GM20000 (cell line): ENCODE measurements around the gene GNL3.

Experiments
- DNase-seq: peaks from one replicate; pipeline ENCODE4 v3.0.0; 2012; ENCODE audit warnings: low spot score
- CTCF ChIP-seq: IDR thresholded peaks from 2 replicates; pipeline ENCODE4 v1.5.1; 2012; ENCODE audit warnings: mild to moderate bottlenecking, control low read depth; ENCODE audit errors: extremely low read depth, missing control alignments

GNL3 gene

GRCh38 chr3:52696830-52697631, 11.2 kb downstream of the GNL3 start:
- no peak for DNase-seq
- no peak for TF ChIP-seq CTCF

GRCh38 chr3:52697632-52697965, 11.8 kb downstream of the GNL3 start:
- TF ChIP-seq CTCF = no peak
- no peak for DNase-seq

DNA sequence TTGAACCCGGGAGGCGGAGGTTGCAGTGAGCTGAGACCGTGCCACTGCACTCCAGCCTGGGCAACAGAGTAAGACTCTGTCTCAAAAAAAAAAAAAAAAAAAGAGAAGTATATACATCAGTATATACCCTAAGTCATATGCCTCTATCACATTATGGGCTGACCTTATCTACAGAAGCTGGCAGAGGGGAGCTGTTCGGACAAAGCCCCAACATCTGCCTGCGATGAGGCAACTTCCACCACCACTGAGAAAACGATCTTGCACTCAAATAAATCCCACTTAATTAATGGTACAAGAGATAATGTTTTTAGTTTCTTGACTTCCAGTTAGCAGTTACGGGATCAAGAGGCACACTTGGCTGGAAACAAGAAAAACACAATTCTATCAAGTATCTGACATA, 17.5 kb downstream of the GNL3 start:
- TF ChIP-seq CTCF = no peak
- no peak for DNase-seq

DNA sequence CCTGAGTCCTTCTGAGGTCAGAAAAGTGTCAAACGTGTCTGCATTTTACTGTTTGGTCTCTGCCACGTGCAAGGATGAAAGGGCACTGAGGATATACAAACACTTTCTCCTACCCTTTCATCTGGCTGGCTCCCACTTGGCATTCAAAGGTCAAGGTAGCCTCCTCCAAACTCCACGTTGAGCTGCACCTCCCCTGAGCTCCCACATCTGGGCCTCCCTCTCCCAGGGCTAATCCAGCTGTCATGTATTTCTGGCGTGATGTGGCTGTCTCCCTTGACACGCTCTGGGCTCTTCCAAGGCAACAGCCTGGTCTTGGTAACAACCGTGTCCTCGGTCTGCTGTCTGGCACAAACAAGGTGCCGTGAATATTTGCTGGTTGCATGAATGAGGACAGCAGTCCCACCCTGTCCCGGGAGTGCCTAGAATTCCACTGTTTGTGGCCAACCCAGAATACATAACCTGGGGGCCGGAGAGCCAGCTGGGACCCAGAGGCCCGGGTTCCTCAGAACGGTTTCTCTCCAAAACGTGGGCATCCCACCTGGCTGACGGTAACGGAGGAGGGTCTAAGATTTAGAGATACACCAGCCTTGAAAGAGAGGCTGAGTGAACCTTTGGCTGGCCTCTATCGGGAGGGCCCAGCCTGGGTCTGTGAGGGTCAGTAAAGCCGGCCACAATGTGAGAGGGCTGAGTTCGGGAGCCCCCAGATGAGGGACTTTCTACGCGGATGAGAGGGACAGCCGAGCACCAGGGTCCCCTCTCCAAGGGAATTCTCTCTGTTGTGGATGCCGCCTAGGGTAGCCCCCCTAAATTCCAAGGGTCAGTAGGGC, 19.0 kb downstream of the GNL3 start:
- DNase-seq = peak; percentile 29

DNA sequence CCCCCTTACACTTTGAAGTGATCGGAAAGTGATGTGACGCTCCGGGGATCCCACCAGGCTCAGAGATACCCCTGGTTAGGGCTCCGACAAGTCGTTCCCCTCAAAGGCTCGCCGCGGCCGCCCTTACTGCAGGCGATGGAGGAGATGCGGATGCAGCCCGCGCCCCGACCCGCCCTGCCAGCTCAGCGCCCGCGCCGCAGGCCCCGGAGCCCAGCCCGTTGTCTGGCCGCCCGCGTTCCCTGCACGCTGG, 19.5 kb downstream of the GNL3 start:
- no peak for TF ChIP-seq CTCF
- no peak for DNase-seq

More for the DNA sequence above, 19.0 kb downstream of the GNL3 start:
- TF ChIP-seq CTCF = no peak

DNA sequence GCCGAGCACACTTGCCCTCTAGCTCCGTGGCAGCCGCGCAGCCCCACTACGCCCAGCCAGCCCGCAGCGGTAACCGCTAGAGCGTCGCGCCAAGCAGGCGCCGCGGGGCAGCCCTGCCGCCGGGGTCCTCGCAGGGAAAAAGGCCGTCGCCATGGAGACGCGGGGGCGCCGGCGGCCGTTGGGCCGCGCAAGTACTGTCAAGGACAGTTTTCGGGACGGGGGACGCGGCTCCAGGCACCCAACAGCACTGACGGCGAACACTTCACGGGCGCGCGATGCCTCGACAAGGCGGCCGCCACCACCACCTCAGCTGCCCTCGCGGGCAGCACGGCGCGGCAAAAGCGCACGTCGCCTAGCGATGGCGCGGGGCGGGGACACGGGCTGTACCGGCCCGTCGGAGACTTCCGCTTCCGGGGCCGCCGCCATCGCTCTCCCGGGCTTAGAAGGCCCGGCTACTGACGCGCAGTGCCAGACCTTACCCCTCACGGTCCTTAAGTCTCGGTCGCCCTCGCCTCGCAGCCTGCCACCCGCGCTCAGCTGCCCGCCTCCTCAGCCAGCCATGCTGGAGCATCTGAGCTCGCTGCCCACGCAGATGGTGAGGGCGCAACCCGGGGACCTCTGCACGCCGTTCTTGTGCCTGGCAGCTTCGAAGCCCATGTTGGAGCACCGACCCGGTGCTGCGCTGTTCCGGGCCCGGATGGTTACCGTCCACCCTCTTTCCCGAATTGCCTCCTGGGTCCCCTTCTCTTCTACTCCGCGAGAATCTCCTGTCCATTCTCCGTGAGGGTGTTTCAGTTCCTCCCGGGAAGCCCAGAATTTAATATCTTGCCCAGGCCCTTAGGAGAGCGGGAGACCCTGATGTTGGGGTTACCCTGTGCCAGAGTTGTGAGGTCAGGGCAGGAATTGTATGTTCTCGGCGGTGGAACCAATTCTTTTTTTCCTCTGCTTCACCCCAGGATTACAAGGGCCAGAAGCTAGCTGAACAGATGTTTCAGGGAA, 20.2 kb downstream of the GNL3 start, which contains the start of the genes GLT8D1 and SPCS1:
Gene GLT8D1 (minus strand): TSS at position 104 of the 999 bp plus-strand sequence. CDS start 5,331 bp downstream, outside the sequence.
Gene SPCS1 (plus strand): TSS at position 419 of the 999 bp plus-strand sequence. CDS start 141 bp downstream, at position 560.
- TF ChIP-seq CTCF = no peak
- peak; percentile 94 for DNase-seq
